IMR-90 (cell line): ENCODE data around the gene NEDD4L. TPM values are rescaled to one million over a fixed set of nuclear protein-coding genes. Genes with fewer than 3 reads are reported as not detected.

Experiments used
- ATAC-seq: fragments of 200-7000 bp; cut with Tn5 transposase; 2 replicates; pipeline ENCODE4 v1.9.1; 2020; ENCODE audit warnings: low read depth, mild to moderate bottlenecking, moderate library complexity
- BruUV-seq: library from RNA; stranded (reverse); fragments of 400-500 nt; replicated peaks from 2 replicates; lab custom pipeline; 2021; lab: Mats Ljungman, UMichigan
- CTCF ChIA-PET: fragments of 300-600 bp; formaldehyde crosslinking; extraction: SDS; loops from one replicate; lab custom pipeline; 2021; ENCODE audit warnings: antibody characterized with exemption; lab: Yijun Ruan, JAX
- POLR2A ChIA-PET: fragments of 300-600 bp; sonication (Branson Sonifier 250); formaldehyde crosslinking; loops from one replicate; lab custom pipeline; 2022; ENCODE audit warnings: antibody characterized with exemption; ENCODE audit not compliant: unreplicated experiment; lab: Charles Lee
- DNase-seq: peaks from one replicate; pipeline ENCODE4 v3.0.0; 2013
- H2AFZ ChIP-seq: replicated peaks from 2 replicates; pipeline ENCODE3; 2013; ENCODE audit warnings: low read length, mild to moderate bottlenecking; ENCODE audit not compliant: poor library complexity
- H2AK5ac ChIP-seq: 2 replicates; pipeline ENCODE4 v1.6.1; 2013; ENCODE audit warnings: low read depth, low read length, inconsistent platforms
- H2AK9ac ChIP-seq: replicated peaks from 2 replicates; pipeline ENCODE3; 2013; ENCODE audit warnings: mild to moderate bottlenecking, low read depth, low read length, moderate library complexity; ENCODE audit not compliant: poor library complexity
- H2BK120ac ChIP-seq: 2 replicates; pipeline ENCODE4 v1.6.1; 2013; ENCODE audit warnings: low read depth, low read length, inconsistent platforms
- H2BK15ac ChIP-seq: 3 replicates; pipeline ENCODE4 v1.6.1; 2013; ENCODE audit warnings: low read depth, low read length, inconsistent platforms
- H2BK20ac ChIP-seq: 2 replicates; pipeline ENCODE4 v1.6.1; 2013; ENCODE audit warnings: low read depth, mild to moderate bottlenecking, inconsistent platforms, low read length, moderate library complexity
- H2BK5ac ChIP-seq: 2 replicates; pipeline ENCODE4 v1.6.1; 2013; ENCODE audit warnings: mild to moderate bottlenecking, low read depth, low read length, inconsistent platforms; ENCODE audit not compliant: poor library complexity, severe bottlenecking
- H3K14ac ChIP-seq: replicated peaks from 2 replicates; pipeline ENCODE4 v1.6.1; 2013; ENCODE audit warnings: low read depth, low read length, inconsistent platforms
- H3K18ac ChIP-seq: 2 replicates; pipeline ENCODE4 v1.6.1; 2013; ENCODE audit warnings: low read depth, low read length, control low read depth
- H3K23ac ChIP-seq: 2 replicates; pipeline ENCODE4 v1.6.1; 2013; ENCODE audit warnings: low read depth, low read length, inconsistent platforms
- H3K27ac ChIP-seq: 2 replicates; pipeline ENCODE4 v1.5.1; 2013; ENCODE audit warnings: mild to moderate bottlenecking, control low read depth, low read length; ENCODE audit not compliant: insufficient read depth
- H3K27me3 ChIP-seq: 2 replicates; pipeline ENCODE4 v1.6.1; 2013; ENCODE audit warnings: low read length; ENCODE audit not compliant: control insufficient read depth, insufficient read depth
- H3K36me3 ChIP-seq: 2 replicates; pipeline ENCODE4 v1.6.1; 2013; ENCODE audit warnings: low read length, mixed read lengths; ENCODE audit not compliant: control insufficient read depth, insufficient read depth
- H3K4ac ChIP-seq: 2 replicates; pipeline ENCODE4 v1.6.1; 2013; ENCODE audit warnings: low read depth, low read length, inconsistent platforms
- H3K4me1 ChIP-seq: 2 replicates; pipeline ENCODE4 v1.6.1; 2013; ENCODE audit warnings: low read length, mixed read lengths; ENCODE audit not compliant: control insufficient read depth, insufficient read depth
- H3K4me2 ChIP-seq: 2 replicates; pipeline ENCODE4 v1.6.1; 2013; ENCODE audit warnings: low read depth, mild to moderate bottlenecking, control low read depth, low read length, moderate library complexity
- H3K4me3 ChIP-seq: 2 replicates; pipeline ENCODE4 v1.5.1; 2013; ENCODE audit warnings: low read depth, mild to moderate bottlenecking, control low read depth, low read length, moderate library complexity; ENCODE audit not compliant: insufficient read depth
- H3K56ac ChIP-seq: 2 replicates; pipeline ENCODE4 v1.6.1; 2013; ENCODE audit warnings: low read length, inconsistent platforms; ENCODE audit not compliant: insufficient read depth; ENCODE audit errors: extremely low read depth
- H3K79me1 ChIP-seq, 2 experiments: 2 replicates each; pipeline ENCODE4 v1.6.1; 2013; ENCODE audit warnings: low read length in 2 of 2, inconsistent platforms in 1 of 2, low read depth in 1 of 2
- H3K9ac ChIP-seq: 2 replicates; pipeline ENCODE4 v1.6.1; 2013; ENCODE audit warnings: low read depth, low read length, control low read depth
- H3K9me1 ChIP-seq: 2 replicates; pipeline ENCODE4 v1.6.1; 2013; ENCODE audit warnings: low read length, inconsistent platforms; ENCODE audit not compliant: insufficient read depth
- H3K9me3 ChIP-seq: 2 replicates; pipeline ENCODE4 v1.6.1; 2013; ENCODE audit warnings: low read length; ENCODE audit not compliant: control insufficient read depth, insufficient read depth
- H4K20me1 ChIP-seq: 2 replicates; pipeline ENCODE4 v1.6.1; 2013; ENCODE audit warnings: low read length, inconsistent platforms; ENCODE audit not compliant: insufficient read depth
- H4K5ac ChIP-seq: 2 replicates; pipeline ENCODE4 v1.6.1; 2013; ENCODE audit warnings: mild to moderate bottlenecking, low read depth, low read length, control low read depth
- H4K8ac ChIP-seq, 2 experiments: 2 replicates each; pipeline ENCODE4 v1.6.1; 2013; ENCODE audit warnings: low read depth in 2 of 2, low read length in 2 of 2, control low read depth in 1 of 2, inconsistent platforms in 1 of 2
- H4K91ac ChIP-seq: 2 replicates; pipeline ENCODE4 v1.6.1; 2013; ENCODE audit warnings: low read depth, low read length, inconsistent platforms; ENCODE audit not compliant: insufficient read depth
- CEBPB ChIP-seq: IDR thresholded peaks from 2 replicates; pipeline ENCODE4 v1.6.1; 2012; ENCODE audit warnings: low read depth, low read length, improper control_type of control experiment
- MAFK ChIP-seq: IDR thresholded peaks from 2 replicates; pipeline ENCODE4 v1.6.1; 2012; ENCODE audit warnings: low read depth, low read length, improper control_type of control experiment
- MAZ ChIP-seq: IDR thresholded peaks from 2 replicates; pipeline ENCODE4 v1.6.1; 2012; ENCODE audit warnings: low read depth, mild to moderate bottlenecking, low read length, improper control_type of control experiment, moderate library complexity, borderline replicate concordance
- MXI1 ChIP-seq: IDR thresholded peaks from 2 replicates; pipeline ENCODE4 v1.6.1; 2012; ENCODE audit warnings: low read depth, mild to moderate bottlenecking, low read length, moderate library complexity, borderline replicate concordance
- RAD21 ChIP-seq: IDR thresholded peaks from 2 replicates; pipeline ENCODE4 v1.6.1; 2012; ENCODE audit warnings: low read length, improper control_type of control experiment
- WGBS, 2 experiments: methylation state at CpG; one replicate each; pipeline versions ENCODE4 v1.1.5 to v1.1.7; 2013; ENCODE audit warnings: missing lambda C conversion rate in 2 of 2; ENCODE audit not compliant: insufficient read length in 1 of 2; ENCODE audit errors: extremely low coverage in 2 of 2; 5-methylcytosine and 5-hydroxymethylcytosine counted together
- dilution Hi-C: fragments of 300-500 bp; cut with HindIII; formaldehyde crosslinking; loops from one replicate; pipeline ENCODE4 v1.14.3; 2018; ENCODE audit warnings: low sequenced_read_pairs; ENCODE audit not compliant: unreplicated experiment
- in situ Hi-C: fragments of 300-500 bp; cut with MboI; formaldehyde crosslinking; loops from 3 replicates; pipeline ENCODE4 v1.14.3; 2019; ENCODE audit warnings: low sequenced_read_pairs, inconsistent platforms, mixed read lengths
- intact Hi-C: fragments of 100-400 bp; cut with micrococcal nuclease; formaldehyde crosslinking; loops from 2 replicates; pipeline ENCODE4 v1.10.0; 2022
- polyA plus RNA-seq, 3 experiments: library from polyadenylated mRNA; depleted of rRNA; stranded (reverse); fragments of >200 nt; gene quantifications; 2 replicates each; pipeline ENCODE4 v1.2.3, GENCODE V29; 2012; ENCODE audit warnings: low replicate concordance in 1 of 3
- total RNA-seq: library from RNA; depleted of rRNA; stranded (reverse); fragments of >200 nt; gene quantifications from 2 replicates; pipeline ENCODE4 v1.2.3, GENCODE V29; 2012
- TF ChIP-seq, protein P1 (sequence below): conservative IDR thresholded peaks from 2 replicates; pipeline ENCODE4 v1.5.1; 2012; ENCODE audit warnings: mild to moderate bottlenecking, low read depth, low read length, improper control_type of control experiment
- TF ChIP-seq, protein P2 (sequence below): fragments of 150-350 bp; IDR thresholded peaks from 2 replicates; pipeline ENCODE4 v1.6.1; 2017; ENCODE audit warnings: mild to moderate bottlenecking, antibody characterized with exemption, low read length, low read depth
- TF ChIP-seq, protein P3 (sequence below): fragments of 150-350 bp; IDR thresholded peaks from 2 replicates; pipeline ENCODE4 v1.6.1; 2016; ENCODE audit warnings: low read depth, mild to moderate bottlenecking, low read length, moderate library complexity, borderline replicate concordance

The NEDD4L gene
- total and polyA plus RNA-seq, 2 of the 4 experiments (the other 2 are of a cell fraction): 10.0 to 10.9 TPM

DNA sequence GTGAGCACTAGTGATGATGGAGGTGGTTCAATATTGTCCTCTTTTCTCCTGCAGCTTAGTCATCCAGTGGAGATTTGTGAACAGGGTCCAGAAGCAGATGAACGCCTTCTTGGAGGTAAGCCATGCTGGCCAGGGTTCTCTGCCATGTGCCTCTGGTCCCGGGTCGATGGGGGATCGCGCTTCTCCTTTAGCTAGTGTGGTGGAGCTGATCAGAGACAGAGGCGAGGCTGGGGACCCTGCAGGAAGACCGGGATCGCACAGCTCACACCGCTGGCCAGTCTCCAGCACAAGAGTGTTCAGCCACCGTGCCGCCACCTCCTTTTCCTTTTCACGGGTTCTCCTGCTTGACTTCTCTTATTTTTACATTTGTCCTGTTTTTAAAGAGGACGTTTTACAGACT is 341.4 kb downstream of the NEDD4L start:
- Histone ChIP-seq H2AK5ac (no peak overlapping the region), H4K20me1 (no peaks in the 10 kb centered on the region), H2BK20ac (no peak overlapping the region), H3K9ac (no peak overlapping the region), H3K9me3 (no peaks in the 10 kb centered on the region), H3K27me3 (no peaks in the 10 kb centered on the region), H2BK15ac (no peak overlapping the region), H3K4ac (no peak overlapping the region), H2AK9ac (no peak overlapping the region), H4K91ac (no peak overlapping the region), H3K23ac (no peak overlapping the region), H3K36me3 (peaks cover 6% of the 10 kb centered on the region), H4K5ac (no peak overlapping the region), H2BK5ac (no peak overlapping the region), H3K79me1 (no peaks in the 10 kb centered on the region), H3K4me1 (no peaks in the 10 kb centered on the region), H3K18ac (no peak overlapping the region), H3K56ac (no peak overlapping the region), H3K27ac (no peak overlapping the region), H4K8ac (no peak overlapping the region), H2BK120ac (no peak overlapping the region), H3K4me3 (no peak overlapping the region), H3K9me1 (peaks cover 2% of the 10 kb centered on the region; the same call in 1 of the 2 replicates), H2AFZ (no peak overlapping the region), H3K14ac (no peak overlapping the region), H3K4me2 (no peak overlapping the region)
- in situ Hi-C loops: no loop called here
- ChIA-PET CTCF (interaction anchor here (1.7 kb wide), 1 partner anchor 18 kb away, joined by 3 read pairs; no protein-coding TSS in a partner anchor), POLR2A (no interaction called here)
- no peak for TF ChIP-seq MXI1
- TF ChIP-seq MAFK: no peak
- TF ChIP-seq, protein P1, sequence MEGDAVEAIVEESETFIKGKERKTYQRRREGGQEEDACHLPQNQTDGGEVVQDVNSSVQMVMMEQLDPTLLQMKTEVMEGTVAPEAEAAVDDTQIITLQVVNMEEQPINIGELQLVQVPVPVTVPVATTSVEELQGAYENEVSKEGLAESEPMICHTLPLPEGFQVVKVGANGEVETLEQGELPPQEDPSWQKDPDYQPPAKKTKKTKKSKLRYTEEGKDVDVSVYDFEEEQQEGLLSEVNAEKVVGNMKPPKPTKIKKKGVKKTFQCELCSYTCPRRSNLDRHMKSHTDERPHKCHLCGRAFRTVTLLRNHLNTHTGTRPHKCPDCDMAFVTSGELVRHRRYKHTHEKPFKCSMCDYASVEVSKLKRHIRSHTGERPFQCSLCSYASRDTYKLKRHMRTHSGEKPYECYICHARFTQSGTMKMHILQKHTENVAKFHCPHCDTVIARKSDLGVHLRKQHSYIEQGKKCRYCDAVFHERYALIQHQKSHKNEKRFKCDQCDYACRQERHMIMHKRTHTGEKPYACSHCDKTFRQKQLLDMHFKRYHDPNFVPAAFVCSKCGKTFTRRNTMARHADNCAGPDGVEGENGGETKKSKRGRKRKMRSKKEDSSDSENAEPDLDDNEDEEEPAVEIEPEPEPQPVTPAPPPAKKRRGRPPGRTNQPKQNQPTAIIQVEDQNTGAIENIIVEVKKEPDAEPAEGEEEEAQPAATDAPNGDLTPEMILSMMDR: no peak
- no peak for TF ChIP-seq RAD21
- TF ChIP-seq CEBPB: no peak
- TF ChIP-seq, protein P2, sequence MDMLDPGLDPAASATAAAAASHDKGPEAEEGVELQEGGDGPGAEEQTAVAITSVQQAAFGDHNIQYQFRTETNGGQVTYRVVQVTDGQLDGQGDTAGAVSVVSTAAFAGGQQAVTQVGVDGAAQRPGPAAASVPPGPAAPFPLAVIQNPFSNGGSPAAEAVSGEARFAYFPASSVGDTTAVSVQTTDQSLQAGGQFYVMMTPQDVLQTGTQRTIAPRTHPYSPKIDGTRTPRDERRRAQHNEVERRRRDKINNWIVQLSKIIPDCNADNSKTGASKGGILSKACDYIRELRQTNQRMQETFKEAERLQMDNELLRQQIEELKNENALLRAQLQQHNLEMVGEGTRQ: no peak
- TF ChIP-seq, protein P3, sequence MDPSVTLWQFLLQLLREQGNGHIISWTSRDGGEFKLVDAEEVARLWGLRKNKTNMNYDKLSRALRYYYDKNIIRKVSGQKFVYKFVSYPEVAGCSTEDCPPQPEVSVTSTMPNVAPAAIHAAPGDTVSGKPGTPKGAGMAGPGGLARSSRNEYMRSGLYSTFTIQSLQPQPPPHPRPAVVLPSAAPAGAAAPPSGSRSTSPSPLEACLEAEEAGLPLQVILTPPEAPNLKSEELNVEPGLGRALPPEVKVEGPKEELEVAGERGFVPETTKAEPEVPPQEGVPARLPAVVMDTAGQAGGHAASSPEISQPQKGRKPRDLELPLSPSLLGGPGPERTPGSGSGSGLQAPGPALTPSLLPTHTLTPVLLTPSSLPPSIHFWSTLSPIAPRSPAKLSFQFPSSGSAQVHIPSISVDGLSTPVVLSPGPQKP: no peak
- no peak for TF ChIP-seq MAZ
- no TSS peak for BruUV-seq
- intact Hi-C loops: no loop called here
- WGBS, 2 experiments: 100% methylated on average over 5 of the region's 13 CpGs; no CpG with 5 or more reads in 1 of the 2 experiments
- dilution Hi-C loops: no loop called here
- DNase-seq (no peak), ATAC-seq (no peak)
